Stimulated activated CD8-positive, alpha-beta memory T cell treated with anti-CD3 and anti-CD28 coated beads, Interleukin-7, amount 100 ng/mL, for 4 hours (primary cell): ENCODE data around the gene ABHD14A.
A peak's percentile ranks its signal among the peaks of the same experiment; 100 is the strongest.
"Not testable (repeated sequence)": the region's sequence is repeated elsewhere in the genome, so short reads cannot be mapped to it uniquely, and the experiment has no call there.

Experiments used
- DNase-seq, 2 donors: peaks; one replicate each; pipeline ENCODE4 v3.0.0-alpha.2; 2020; ENCODE audit warnings: low read depth in 2 of 2

Gene ABHD14A

GRCh38 chr3:51974277-51974962 is 444 bp upstream of the ABHD14A start:
- no peak for DNase-seq

DNA sequence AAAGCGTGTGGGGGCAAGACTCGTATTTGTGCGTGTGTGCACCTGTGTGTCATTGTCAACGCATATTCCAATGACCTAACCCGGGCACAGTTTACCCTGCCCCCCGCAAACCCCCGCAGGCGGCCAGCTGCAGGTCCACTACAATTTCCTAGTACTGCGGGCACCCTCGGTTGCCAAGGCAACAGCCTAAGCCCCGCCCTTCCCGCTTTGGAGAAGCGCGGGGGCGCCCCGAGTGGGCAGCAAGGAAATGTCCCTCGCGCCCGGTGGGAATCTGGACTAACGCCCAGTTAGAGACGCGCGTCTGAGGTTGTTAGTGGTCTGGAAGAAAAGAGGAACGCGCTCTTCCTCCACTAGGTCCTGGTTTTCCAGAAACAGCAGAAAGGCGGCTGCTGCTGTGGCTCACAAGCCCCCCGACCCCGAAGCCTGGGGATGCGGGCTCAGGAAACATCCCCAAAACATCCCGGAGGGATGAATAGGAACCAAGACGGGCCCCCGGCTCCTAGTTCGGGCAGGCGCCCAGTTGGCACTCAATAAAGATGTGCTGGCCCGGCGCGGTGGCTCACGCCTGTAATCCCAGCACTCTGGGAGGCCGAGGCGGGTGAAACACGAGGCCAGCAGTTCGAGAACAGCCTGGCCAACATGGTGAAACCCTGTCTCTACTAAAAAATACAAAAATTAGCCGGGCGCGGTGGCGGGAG is 1.1 kb downstream of the ABHD14A start:
- no peak for DNase-seq

GRCh38 chr3:51977446-51978142 is 2.7 kb downstream of the ABHD14A start:
- DNase-seq = no peak

- DNase-seq = no peak
Measured at GRCh38 chr3:51978143-51978502, 3.3 kb downstream of the ABHD14A start.

DNA sequence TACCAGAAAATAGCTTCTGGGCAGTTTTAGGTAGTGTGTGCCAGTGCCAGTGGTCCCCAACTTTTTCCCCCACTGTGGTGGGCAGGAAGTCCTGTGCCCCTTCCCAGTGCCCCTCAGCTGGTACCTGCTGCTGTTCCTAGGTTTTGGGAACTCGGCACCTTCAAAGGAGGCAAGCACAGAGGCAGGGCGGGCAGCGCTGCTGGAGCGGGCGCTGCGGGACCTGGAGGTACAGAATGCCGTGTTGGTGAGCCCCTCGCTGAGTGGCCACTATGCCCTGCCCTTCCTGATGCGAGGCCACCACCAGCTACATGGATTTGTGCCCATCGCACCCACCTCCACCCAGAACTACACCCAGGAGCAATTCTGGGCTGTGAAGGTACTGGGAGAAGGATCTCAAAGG is 5.4 kb downstream of the ABHD14A start:
- no peak for DNase-seq

GRCh38 chr3:51982352-51982837 is 7.5 kb downstream of the ABHD14A start:
- DNase-seq = no peak

DNA sequence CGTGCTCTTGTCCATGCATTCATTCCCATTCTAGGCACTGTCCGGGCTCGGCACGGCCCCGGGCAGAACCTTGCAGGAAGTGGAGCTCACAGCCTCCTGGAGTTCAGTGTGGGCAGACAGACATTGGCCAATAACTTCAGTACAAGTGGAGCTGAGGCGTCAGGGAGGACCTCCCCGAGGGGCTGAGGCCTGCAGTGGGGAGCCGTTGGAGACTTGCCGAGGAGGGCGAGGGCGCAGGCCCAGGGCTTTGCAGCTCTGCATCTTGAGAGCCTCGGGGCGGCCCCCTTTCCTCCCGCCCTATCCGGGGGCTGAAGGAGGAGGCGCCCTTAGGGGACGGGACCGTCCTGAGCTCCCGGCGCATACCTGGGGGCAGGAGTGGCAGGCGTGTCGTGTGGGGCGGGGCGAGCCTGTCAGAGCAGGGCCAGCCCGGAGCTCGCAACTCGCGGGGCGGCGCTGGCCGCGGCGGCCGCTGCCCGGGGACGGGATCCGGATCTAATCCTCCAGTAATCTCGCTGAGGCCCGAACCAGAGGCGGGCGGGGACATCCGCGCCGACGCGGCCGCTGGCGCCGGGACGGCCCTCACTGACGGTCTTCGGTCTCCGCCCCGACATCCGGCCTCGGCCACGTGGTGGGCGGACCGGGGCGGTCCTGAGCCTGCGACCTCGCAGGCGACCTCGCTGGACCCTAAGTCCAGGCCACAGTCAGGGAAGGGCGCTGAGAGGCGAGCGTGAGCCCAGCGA is 8.1 kb downstream of the ABHD14A start, which contains the start of gene ACY1:
Gene ACY1 (plus strand): TSS at position 698 of the 740 bp plus-strand sequence. CDS start 530 bp downstream, outside the sequence.
- peak; percentile 54 to 71 for DNase-seq

DNA sequence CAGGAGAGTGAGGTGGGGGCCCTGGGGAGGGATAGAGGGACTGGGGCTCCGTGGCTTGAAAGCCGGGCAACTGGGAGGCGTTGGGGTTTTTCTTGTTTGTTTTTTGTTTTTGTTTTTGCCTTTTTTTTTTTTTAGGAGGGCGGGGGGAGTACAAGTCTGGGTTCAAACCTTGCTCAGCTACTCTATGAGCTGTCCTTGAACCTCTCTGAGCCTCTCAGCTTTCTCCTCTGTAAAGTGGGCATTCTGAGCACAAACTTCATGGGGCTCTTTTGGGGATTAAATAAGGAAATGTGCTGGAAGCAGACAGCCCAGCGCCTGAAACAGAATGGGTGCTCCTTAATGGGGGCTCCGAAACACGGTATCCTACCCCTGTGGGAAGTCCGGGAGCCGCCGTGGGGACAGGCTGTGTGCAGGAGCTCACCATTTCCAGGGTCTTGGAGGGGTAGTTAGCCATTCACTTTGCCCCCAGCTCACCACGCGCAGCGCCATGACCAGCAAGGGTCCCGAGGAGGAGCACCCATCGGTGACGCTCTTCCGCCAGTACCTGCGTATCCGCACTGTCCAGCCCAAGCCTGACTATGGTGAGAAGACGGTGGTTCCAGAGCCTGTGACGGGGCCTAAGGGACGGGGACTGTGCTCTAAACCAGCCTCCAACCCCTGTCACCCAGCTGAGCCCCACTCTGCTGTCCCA is 8.9 kb downstream of the ABHD14A start:
- DNase-seq = no peak

GRCh38 chr3:51984269-51984647 is 9.4 kb downstream of the ABHD14A start:
- DNase-seq = no peak

DNA sequence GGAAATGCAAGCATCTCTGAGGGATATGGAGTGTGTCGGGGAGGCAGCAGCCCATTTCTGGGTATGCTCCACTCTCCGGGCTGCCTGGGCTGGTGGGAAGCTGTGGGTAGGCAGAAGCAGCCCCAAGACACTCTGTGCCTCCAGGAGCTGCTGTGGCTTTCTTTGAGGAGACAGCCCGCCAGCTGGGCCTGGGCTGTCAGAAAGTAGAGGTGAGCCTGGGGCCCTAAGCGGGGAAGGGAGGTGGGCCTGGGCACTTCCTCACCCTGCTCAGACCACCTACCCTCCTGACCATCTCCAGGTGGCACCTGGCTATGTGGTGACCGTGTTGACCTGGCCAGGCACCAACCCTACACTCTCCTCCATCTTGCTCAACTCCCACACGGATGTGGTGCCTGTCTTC is 10.2 kb downstream of the ABHD14A start:
- DNase-seq = no peak

DNA sequence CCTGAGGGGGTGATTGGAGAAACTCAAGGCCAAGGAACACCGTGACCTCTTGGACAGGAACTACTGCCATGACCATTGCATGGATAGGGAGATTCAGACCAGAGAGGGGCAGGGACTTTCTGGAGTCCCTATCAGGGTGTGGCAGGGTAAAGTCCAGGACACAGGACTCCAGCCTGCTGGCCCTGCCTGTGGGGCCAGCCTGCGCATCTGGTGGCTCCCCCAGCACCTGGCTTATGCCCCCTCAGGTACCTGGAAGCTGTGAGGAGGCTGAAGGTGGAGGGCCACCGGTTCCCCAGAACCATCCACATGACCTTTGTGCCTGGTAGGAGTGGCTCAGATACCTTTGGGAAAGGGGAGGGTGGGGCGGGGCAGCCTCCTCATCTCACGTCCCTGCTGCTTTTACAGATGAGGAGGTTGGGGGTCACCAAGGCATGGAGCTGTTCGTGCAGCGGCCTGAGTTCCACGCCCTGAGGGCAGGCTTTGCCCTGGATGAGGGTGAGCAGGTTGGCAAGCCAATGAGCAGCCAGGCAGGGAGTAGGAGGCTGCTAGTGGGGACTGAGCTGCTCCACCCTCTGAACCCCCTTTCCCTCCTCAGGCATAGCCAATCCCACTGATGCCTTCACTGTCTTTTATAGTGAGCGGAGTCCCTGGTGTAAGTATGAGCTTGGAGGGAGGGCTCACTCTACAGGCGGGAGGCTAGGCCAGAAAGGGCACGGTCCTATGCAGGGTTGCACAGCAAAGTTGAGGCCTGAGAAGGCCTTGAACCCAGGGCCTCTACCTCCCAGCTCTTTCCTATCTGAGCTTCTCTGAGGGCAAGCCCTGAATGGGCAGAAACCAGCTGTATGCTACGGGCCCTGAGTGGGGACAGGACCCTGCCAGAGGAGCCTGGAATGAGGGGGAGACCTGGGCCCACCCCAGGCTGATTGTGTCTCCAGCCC is 11.4 kb downstream of the ABHD14A start:
- no peak for DNase-seq

GRCh38 chr3:51987568-51987967 is 12.7 kb downstream of the ABHD14A start:
- no peak for DNase-seq

DNA sequence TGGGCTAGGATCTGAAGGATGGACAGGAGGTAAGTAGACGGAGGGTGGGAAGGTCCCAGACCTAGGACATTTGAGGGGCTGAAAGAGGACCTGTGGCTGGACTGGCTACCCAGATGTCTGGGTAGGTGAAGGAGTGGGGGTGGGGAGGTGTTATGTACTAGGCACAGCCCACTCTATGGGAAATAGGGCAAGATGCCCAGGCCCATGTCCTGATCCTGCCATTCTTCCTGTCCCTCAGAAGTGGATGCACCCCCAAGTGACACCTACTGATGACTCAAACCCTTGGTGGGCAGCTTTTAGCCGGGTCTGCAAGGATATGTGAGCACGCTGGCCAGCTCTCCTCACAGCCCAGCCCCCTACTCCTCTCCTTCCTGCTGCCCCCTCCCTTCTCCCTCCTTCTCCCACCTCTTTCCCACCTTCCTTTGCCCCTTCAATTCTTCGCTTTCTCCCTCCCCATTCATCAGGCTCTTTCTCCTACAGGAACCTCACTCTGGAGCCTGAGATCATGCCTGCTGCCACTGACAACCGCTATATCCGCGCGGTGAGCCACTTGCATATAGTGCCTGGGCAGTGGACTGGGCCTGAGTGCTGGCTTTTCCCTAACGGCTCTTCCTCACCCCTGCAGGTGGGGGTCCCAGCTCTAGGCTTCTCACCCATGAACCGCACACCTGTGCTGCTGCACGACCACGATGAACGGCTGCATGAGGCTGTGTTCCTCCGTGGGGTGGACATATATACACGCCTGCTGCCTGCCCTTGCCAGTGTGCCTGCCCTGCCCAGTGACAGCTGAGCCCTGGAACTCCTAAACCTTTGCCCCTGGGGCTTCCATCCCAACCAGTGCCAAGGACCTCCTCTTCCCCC is 13.7 kb downstream of the ABHD14A start:
- no peak for DNase-seq

GRCh38 chr3:51990501-51990971 is 15.7 kb downstream of the ABHD14A start:
- not testable (repeated sequence) for DNase-seq

GRCh38 chr3:51992017-51992682 is 17.3 kb downstream of the ABHD14A start:
- DNase-seq = no peak

DNA sequence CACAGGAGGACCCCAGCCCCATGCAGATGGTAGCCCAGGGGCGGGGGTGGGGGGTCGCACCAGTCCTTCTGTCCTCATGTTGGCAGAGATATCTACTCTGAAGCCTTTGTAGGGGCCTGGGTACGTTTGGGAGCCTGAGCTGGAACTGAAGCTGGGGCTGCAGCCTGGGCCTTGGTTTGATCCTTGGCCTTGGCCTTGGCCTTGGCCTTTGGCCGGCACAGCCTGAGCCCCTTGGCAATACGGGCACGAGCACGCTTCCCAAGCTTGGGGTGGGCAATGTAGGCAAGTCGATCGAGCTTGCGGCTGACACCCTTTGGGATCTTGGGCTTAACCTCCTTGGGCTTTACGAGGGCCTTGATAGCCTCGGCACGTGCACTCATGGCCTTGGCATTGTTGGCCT is 18.8 kb downstream of the ABHD14A start:
- DNase-seq = not testable (repeated sequence)

DNA sequence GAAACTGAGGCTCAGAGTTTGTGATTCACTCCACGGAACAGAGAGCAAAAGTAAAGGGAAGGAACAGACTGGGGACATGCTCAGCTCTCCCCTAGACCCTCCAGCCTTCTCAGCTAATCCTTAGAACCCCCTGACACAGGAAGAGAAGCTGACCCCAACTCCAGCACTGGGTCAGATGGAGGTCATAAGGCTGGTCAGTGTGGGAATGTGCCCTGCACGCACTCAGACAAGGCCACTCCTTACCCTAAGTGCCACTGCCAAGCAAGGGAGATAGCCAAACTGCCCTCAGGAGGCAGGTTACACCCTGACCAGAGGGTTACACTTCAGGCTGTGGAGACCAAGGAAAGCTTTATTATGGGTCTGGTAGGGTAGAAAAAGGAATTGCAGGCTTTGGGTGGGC is 19.7 kb downstream of the ABHD14A start:
- no peak for DNase-seq

GRCh38 chr3:51995346-51996163 is 20.7 kb downstream of the ABHD14A start, which contains the start of gene RPL29:
TSS of gene RPL29 (minus strand) at chr3:51995895. CDS start at chr3:51995461, 434 bp downstream.
- peak; percentile 84 to 85 for DNase-seq
